MCF 10A (cell line): ENCODE results near the gene PHACTR3. TPM values are rescaled to one million over a fixed set of nuclear protein-coding genes. Genes with fewer than 3 reads are reported as not detected.

Experiments
- BruUV-seq: library from RNA; stranded (reverse); fragments of 400-500 nt; replicated peaks from 2 replicates; lab custom pipeline; 2021; lab: Mats Ljungman, UMichigan
- CTCF ChIA-PET: fragments of 300-600 bp; sonication (Branson Sonifier 250); formaldehyde crosslinking; extraction: SDS; loops from one replicate; lab custom pipeline; 2021; ENCODE audit warnings: antibody characterized with exemption, inconsistent platforms; lab: Yijun Ruan, JAX
- POLR2A ChIA-PET: fragments of 300-600, 350-650 bp; sonication (Branson Sonifier 250); formaldehyde crosslinking; extraction: SDS; loops from one replicate; lab custom pipeline; 2020; ENCODE audit warnings: antibody characterized with exemption, inconsistent platforms; lab: Yijun Ruan, JAX
- DNase-seq: peaks from one replicate; pipeline ENCODE4 v3.0.0-alpha.2; 2018; ENCODE audit not compliant: unreplicated experiment
- H3K27ac Mint-ChIP-seq: one replicate; pipeline ENCODE4 v1.8.0; 2022; ENCODE audit warnings: mild to moderate bottlenecking, low read depth, mixed read lengths; ENCODE audit not compliant: unreplicated experiment
- H3K27me3 Mint-ChIP-seq: one replicate; pipeline ENCODE4 v1.8.0; 2022; ENCODE audit warnings: mixed read lengths; ENCODE audit not compliant: insufficient read depth, unreplicated experiment
- H3K36me3 Mint-ChIP-seq: one replicate; pipeline ENCODE4 v1.8.0; 2022; ENCODE audit warnings: mild to moderate bottlenecking, moderate library complexity, mixed read lengths; ENCODE audit not compliant: insufficient read depth, unreplicated experiment
- H3K4me1 Mint-ChIP-seq: one replicate; pipeline ENCODE4 v1.8.0; 2022; ENCODE audit warnings: mixed read lengths; ENCODE audit not compliant: insufficient read depth, unreplicated experiment
- H3K4me3 Mint-ChIP-seq: one replicate; pipeline ENCODE4 v1.8.0; 2022; ENCODE audit warnings: mild to moderate bottlenecking, moderate library complexity, mixed read lengths; ENCODE audit not compliant: unreplicated experiment
- H3K9me3 Mint-ChIP-seq: one replicate; pipeline ENCODE4 v1.8.0; 2022; ENCODE audit warnings: mixed read lengths; ENCODE audit not compliant: unreplicated experiment
- intact Hi-C: fragments of 100-400 bp; cut with micrococcal nuclease; formaldehyde crosslinking; loops from 2 replicates; pipeline ENCODE4 v1.14.1; 2022
- total RNA-seq: library from RNA; stranded (reverse); gene quantifications from 2 replicates; pipeline ENCODE4 v1.2.3, GENCODE V29; 2022
- TF ChIP-seq, protein P1 (sequence below): fragments of 200-600 bp; IDR thresholded peaks from one replicate; pipeline ENCODE4 v1.8.0; 2022; ENCODE audit warnings: antibody characterized with exemption, mild to moderate bottlenecking; ENCODE audit not compliant: unreplicated experiment

PHACTR3 gene
- total RNA-seq, 1 experiment from 2014 or later: 22.8 TPM

DNA sequence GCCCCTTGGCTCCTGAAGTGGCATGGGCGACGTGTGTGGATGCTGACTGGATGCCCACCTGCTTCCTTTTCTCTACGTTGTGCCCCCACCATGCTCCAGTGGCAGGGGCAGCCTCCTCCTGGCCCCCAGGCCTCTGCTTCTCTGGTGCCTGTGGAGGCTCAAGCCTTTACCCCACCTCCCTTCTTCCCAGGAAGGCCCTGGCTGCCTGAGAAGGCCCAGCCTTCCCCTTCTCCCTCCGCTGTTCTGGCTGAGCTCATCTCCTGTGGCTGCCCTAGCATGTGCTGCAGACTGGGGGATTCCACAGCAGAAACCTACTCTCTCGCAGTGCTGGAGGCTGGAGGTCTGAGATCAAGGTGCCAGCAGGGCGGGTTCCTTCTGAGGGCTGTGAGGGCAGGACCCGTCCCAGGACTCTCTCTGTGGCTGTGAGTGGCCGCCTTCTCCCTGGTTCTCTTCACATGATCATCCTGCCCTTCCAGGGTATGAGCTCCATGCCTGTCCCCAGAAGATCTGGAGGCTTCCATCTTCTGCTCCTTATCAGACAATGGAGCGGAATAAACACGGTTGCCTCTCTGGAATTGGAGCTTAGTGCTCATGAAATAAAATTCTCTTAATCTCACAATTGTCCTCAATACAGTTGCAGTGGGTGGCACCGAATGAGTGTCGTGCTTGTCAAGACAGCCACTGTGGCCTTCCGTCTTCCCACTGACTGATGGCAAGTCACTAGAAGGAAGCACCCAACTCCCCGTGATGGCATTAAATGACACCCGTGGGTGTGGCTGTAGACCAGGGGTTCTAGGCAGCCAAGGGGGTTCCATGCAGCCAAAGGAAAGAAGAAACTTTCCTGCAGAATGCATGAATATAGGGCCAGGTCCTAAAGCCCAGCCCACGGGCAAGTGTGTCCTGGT is 25.1 kb downstream of the PHACTR3 start:
- TF ChIP-seq, protein P1, sequence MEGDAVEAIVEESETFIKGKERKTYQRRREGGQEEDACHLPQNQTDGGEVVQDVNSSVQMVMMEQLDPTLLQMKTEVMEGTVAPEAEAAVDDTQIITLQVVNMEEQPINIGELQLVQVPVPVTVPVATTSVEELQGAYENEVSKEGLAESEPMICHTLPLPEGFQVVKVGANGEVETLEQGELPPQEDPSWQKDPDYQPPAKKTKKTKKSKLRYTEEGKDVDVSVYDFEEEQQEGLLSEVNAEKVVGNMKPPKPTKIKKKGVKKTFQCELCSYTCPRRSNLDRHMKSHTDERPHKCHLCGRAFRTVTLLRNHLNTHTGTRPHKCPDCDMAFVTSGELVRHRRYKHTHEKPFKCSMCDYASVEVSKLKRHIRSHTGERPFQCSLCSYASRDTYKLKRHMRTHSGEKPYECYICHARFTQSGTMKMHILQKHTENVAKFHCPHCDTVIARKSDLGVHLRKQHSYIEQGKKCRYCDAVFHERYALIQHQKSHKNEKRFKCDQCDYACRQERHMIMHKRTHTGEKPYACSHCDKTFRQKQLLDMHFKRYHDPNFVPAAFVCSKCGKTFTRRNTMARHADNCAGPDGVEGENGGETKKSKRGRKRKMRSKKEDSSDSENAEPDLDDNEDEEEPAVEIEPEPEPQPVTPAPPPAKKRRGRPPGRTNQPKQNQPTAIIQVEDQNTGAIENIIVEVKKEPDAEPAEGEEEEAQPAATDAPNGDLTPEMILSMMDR: no peak
- intact Hi-C loops: no loop called here
- no peaks in the 10 kb centered on the region for H3K36me3 Mint-ChIP-seq
- no peak for DNase-seq
- H3K4me1 Mint-ChIP-seq: no peaks in the 10 kb centered on the region
- H3K9me3 Mint-ChIP-seq: no peaks in the 10 kb centered on the region
- POLR2A ChIA-PET: interaction anchor here (0.6 kb wide), 1 partner anchor 13 kb away, joined by 4 read pairs; no protein-coding TSS in a partner anchor
- no peak overlapping the region for H3K27ac Mint-ChIP-seq
- CTCF ChIA-PET: no interaction called here
- H3K27me3 Mint-ChIP-seq: peaks cover 97% of the 10 kb centered on the region
- no peak overlapping the region for H3K4me3 Mint-ChIP-seq
- BruUV-seq: no TSS peak

DNA sequence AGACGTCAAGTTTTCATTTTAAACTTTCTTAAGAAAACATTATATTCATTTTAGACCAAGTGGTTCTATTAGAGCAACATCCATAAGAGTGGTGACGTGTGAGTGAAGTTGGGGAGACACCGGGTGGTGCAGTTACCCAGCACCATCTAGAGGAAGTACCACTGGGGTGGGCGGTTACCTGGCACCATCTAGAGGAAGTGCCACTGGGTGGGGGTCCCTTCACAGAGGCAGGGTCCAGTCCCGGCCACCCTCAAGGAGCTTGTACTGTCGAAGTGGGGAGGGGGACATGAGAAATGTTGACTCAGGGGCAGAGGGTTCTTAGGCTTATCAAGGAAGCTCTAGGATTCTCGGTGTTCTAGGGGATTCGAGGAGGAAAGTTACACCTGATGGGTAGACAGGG is 26.2 kb downstream of the PHACTR3 start:
- no TSS peak for BruUV-seq
- Mint-ChIP-seq H3K9me3 (no peaks in the 10 kb centered on the region), H3K27me3 (peaks cover 97% of the 10 kb centered on the region), H3K36me3 (no peaks in the 10 kb centered on the region), H3K27ac (no peak overlapping the region), H3K4me1 (no peaks in the 10 kb centered on the region), H3K4me3 (no peak overlapping the region)
- TF ChIP-seq, protein P1: no peak
- intact Hi-C loops: no loop called here
- ChIA-PET CTCF (interaction anchor here (0.6 to 0.7 kb wide), 2 partner anchors 9 to 120 kb away, joined by 3 read pairs; no protein-coding TSS in a partner anchor), POLR2A (no interaction called here)
- no peak for DNase-seq

DNA sequence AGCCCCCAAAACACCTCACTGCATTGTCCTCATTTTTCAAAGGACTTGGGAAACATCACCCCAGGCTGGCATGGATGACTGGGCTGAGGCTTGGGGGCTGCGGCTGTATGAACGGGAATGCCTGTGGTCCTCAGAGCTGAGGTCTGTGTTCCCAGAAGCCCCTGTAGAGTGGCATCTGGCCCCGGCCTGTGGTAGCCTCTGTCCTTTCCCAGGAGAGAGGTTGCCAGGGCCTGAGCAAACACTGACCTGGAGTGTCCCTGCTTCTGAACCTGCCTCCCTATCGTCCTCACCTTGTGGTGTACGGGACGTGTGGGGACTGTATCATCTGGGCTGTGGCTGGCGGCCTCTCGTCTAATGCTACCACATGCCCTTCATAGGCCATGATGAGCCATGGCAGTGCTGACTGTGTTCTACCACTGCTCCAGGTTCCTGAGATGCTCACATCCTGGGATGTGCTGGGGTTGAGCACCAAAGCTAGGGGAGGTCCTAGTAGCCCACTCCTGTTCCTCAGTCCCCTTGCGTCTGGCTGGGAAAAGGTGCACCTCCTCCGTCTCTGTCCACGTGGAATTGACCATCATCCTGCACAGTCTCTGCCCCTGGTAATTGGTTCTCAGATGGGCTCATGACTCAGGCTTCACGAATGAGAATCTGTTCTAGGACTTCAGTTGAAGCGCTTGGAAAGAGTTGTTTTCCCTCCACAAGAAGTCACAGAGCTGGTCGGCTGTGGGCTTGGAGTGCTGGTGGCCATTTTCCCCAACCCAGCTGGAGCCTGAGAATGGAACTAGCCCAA is 27.6 kb downstream of the PHACTR3 start:
- DNase-seq: no peak
- no peak overlapping the region for H3K4me3 Mint-ChIP-seq
- ChIA-PET POLR2A (no interaction called here), CTCF (interaction anchor here (1.6 kb wide), 1 partner anchor 61 kb away, joined by 3 read pairs; no protein-coding TSS in a partner anchor)
- intact Hi-C loops: no loop called here
- H3K27ac Mint-ChIP-seq: no peak overlapping the region
- H3K9me3 Mint-ChIP-seq: no peaks in the 10 kb centered on the region
- TF ChIP-seq, protein P1: no peak
- H3K27me3 Mint-ChIP-seq: peaks cover 95% of the 10 kb centered on the region
- H3K4me1 Mint-ChIP-seq: no peaks in the 10 kb centered on the region
- H3K36me3 Mint-ChIP-seq: no peaks in the 10 kb centered on the region
- no TSS peak for BruUV-seq
